Activated CD8-positive, alpha-beta T cell treated with anti-CD3 and anti-CD28 coated beads, Interleukin-2, amount 10 ng/mL, durations not matched to agents 7 days and 5 days (primary cell): ENCODE measurements around the gene PLXND1. TPM values are rescaled to one million over a fixed set of nuclear protein-coding genes. Genes with fewer than 3 reads are reported as not detected.

Source experiments
- ATAC-seq: fragments of 150-1000 bp; cut with Tn5 transposase; one replicate; pipeline ENCODE4 v1.10.0; 2021; ENCODE audit warnings: moderate library complexity
- CTCF ChIA-PET: fragments of 350-600 bp; sonication (Branson Sonifier 250); formaldehyde crosslinking; loops from one replicate; lab custom pipeline; 2021; ENCODE audit warnings: antibody characterized with exemption; lab: Charles Lee
- POLR2A ChIA-PET: fragments of 350-600 bp; sonication (Branson Sonifier 250); formaldehyde crosslinking; loops from one replicate; lab custom pipeline; 2021; ENCODE audit warnings: antibody characterized with exemption; lab: Charles Lee
- DNase-seq: peaks from one replicate; pipeline ENCODE4 v3.0.0-alpha.2; 2020
- H3K27ac Mint-ChIP-seq: one replicate; pipeline ENCODE4 v1.8.0; 2021; ENCODE audit warnings: mild to moderate bottlenecking, mixed read lengths
- H3K27me3 Mint-ChIP-seq: one replicate; pipeline ENCODE4 v1.8.0; 2021; ENCODE audit warnings: low read depth, mixed read lengths
- H3K36me3 Mint-ChIP-seq: one replicate; pipeline ENCODE4 v1.8.0; 2021; ENCODE audit warnings: low read depth, mixed read lengths
- H3K4me1 Mint-ChIP-seq: one replicate; pipeline ENCODE4 v1.8.0; 2021; ENCODE audit warnings: low read depth, mixed read lengths
- H3K4me3 Mint-ChIP-seq: one replicate; pipeline ENCODE4 v1.8.0; 2021; ENCODE audit warnings: mild to moderate bottlenecking, mixed read lengths
- H3K9me3 Mint-ChIP-seq: one replicate; pipeline ENCODE4 v1.8.0; 2022; ENCODE audit warnings: mixed read lengths; ENCODE audit not compliant: insufficient read depth
- total RNA-seq, 2 experiments: library from RNA; stranded (reverse); gene quantifications; one replicate each; pipeline ENCODE4 v1.2.3, GENCODE V29; 2021

PLXND1 gene
- total RNA-seq, 2 experiments from 2014 or later = 3.7 to 4.1 TPM

DNA sequence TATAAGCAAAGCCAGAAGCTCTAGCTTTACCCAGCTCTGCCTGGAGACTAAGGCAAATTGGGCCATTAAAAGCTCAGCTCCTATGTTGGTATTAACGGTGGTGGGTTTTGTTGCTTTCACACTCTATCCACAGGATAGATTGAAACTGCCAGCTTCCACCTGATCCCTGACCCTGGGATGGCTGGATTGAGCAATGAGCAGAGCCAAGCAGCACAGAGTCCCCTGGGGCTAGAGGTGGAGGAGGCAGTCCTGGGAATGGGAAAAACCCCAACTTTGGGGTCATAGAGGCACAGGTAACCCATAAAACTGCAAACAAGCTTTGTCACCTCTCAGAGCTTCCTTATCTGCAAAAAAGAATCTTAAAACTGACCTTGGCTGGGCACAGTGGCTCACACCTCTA lies 71.4 kb downstream of the PLXND1 start:
- ATAC-seq = no peak
- no peak for DNase-seq
- Mint-ChIP-seq H3K4me1 (no peaks in the 10 kb centered on the region), H3K4me3 (no peak overlapping the region), H3K36me3 (no peaks in the 10 kb centered on the region), H3K9me3 (no peaks in the 10 kb centered on the region), H3K27ac (no peak overlapping the region), H3K27me3 (peaks cover 6% of the 10 kb centered on the region)
- ChIA-PET CTCF (interaction anchor here (1.2 kb wide), 1 partner anchor 45 kb away, joined by 4 read pairs; no protein-coding TSS in a partner anchor), POLR2A (no interaction called here)

DNA sequence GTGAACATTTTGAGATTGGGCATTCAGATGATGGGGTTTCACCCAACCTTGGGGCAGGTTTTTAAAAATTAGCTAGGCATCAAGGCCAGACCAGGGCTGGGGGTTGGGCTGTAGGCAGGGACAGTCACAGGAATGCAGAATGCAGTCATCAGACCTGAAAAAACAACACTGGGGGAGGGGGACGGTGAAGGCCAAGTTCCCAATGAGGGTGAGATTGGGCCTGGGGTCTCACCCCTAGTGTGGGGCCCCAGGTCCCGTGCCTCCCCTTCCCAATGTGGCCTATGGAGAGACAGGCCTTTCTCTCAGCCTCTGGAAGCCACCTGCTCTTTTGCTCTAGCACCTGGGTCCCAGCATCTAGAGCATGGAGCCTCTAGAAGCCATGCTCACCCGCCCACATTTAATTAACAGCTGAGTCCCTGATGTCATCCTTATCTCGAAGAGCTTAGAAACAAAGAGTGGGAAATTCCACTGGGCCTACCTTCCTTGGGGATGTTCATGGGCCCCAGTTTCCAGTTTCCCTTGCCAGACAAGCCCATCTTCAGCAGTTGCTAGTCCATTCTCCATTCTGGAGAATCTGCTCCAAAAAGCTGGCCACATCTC lies 71.9 kb downstream of the PLXND1 start:
- POLR2A ChIA-PET = no interaction called here
- CTCF ChIA-PET = interaction anchor here (1.2 kb wide), 1 partner anchor 44 kb away, joined by 4 read pairs; no protein-coding TSS in a partner anchor
- Mint-ChIP-seq H3K36me3 (no peaks in the 10 kb centered on the region), H3K27me3 (peaks cover 6% of the 10 kb centered on the region), H3K9me3 (no peaks in the 10 kb centered on the region), H3K4me3 (no peak overlapping the region), H3K27ac (no peak overlapping the region), H3K4me1 (no peaks in the 10 kb centered on the region)
- ATAC-seq = no peak
- DNase-seq = no peak

DNA sequence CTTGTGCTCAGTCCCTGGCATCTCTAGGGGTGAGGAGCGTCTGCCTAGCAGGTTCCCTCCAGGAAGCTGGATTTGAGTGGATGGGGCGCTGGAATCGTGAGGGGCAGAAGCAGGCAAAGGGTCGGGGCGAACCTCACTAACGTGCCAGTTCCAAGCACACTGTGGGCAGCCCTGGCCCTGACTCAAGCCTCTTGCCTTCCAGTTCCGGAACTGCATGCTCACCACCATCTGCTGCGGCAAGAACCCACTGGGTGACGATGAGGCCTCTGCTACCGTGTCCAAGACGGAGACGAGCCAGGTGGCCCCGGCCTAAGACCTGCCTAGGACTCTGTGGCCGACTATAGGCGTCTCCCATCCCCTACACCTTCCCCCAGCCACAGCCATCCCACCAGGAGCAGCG lies 73.1 kb downstream of the PLXND1 start:
- CTCF ChIA-PET = no interaction called here

DNA sequence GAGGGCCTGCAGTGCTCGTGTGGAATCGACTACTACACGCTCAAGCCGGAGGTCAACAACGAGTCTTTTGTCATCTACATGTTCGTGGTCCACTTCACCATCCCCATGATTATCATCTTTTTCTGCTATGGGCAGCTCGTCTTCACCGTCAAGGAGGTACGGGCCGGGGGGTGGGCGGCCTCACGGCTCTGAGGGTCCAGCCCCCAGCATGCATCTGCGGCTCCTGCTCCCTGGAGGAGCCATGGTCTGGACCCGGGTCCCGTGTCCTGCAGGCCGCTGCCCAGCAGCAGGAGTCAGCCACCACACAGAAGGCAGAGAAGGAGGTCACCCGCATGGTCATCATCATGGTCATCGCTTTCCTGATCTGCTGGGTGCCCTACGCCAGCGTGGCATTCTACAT lies 74.2 kb downstream of the PLXND1 start:
- CTCF ChIA-PET = no interaction called here
- Mint-ChIP-seq H3K9me3 (no peaks in the 10 kb centered on the region), H3K4me3 (no peak overlapping the region), H3K4me1 (no peaks in the 10 kb centered on the region), H3K27ac (no peak overlapping the region), H3K36me3 (no peaks in the 10 kb centered on the region), H3K27me3 (peaks cover 4% of the 10 kb centered on the region)
- ATAC-seq (no peak), DNase-seq (no peak)
- POLR2A ChIA-PET = no interaction called here

More for the DNA sequence above, 73.1 kb downstream of the PLXND1 start:
- Mint-ChIP-seq H3K4me1 (no peaks in the 10 kb centered on the region), H3K9me3 (no peaks in the 10 kb centered on the region), H3K4me3 (no peak overlapping the region), H3K27me3 (peaks cover 6% of the 10 kb centered on the region), H3K27ac (no peak overlapping the region), H3K36me3 (no peaks in the 10 kb centered on the region)
- POLR2A ChIA-PET = no interaction called here
- no peak for DNase-seq
- peak; percentile 36 for ATAC-seq

DNA sequence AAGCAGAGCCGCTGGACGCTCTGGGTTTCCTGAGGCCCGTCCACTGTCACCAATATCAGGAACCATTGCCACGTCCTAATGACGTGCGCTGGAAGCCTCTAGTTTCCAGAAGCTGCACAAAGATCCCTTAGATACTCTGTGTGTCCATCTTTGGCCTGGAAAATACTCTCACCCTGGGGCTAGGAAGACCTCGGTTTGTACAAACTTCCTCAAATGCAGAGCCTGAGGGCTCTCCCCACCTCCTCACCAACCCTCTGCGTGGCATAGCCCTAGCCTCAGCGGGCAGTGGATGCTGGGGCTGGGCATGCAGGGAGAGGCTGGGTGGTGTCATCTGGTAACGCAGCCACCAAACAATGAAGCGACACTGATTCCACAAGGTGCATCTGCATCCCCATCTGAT lies 74.8 kb downstream of the PLXND1 start:
- Mint-ChIP-seq H3K27me3 (no peaks in the 10 kb centered on the region), H3K9me3 (no peaks in the 10 kb centered on the region), H3K36me3 (no peaks in the 10 kb centered on the region), H3K4me1 (no peaks in the 10 kb centered on the region), H3K4me3 (no peak overlapping the region), H3K27ac (no peak overlapping the region)
- ChIA-PET CTCF (no interaction called here), POLR2A (no interaction called here)
- DNase-seq = no peak
- ATAC-seq = no peak

DNA sequence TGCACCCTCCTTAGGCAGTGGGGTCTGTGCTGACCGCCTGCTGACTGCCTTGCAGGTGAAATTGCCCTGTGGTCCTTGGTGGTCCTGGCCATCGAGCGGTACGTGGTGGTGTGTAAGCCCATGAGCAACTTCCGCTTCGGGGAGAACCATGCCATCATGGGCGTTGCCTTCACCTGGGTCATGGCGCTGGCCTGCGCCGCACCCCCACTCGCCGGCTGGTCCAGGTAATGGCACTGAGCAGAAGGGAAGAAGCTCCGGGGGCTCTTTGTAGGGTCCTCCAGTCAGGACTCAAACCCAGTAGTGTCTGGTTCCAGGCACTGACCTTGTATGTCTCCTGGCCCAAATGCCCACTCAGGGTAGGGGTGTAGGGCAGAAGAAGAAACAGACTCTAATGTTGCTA lies 75.7 kb downstream of the PLXND1 start:
- DNase-seq (no peak), ATAC-seq (no peak)
- H3K9me3 Mint-ChIP-seq = no peaks in the 10 kb centered on the region
- no peak overlapping the region for H3K27ac Mint-ChIP-seq
- no peaks in the 10 kb centered on the region for H3K4me1 Mint-ChIP-seq
- ChIA-PET POLR2A (no interaction called here), CTCF (no interaction called here)
- H3K4me3 Mint-ChIP-seq = no peak overlapping the region
- H3K36me3 Mint-ChIP-seq = no peaks in the 10 kb centered on the region
- H3K27me3 Mint-ChIP-seq = no peaks in the 10 kb centered on the region

DNA sequence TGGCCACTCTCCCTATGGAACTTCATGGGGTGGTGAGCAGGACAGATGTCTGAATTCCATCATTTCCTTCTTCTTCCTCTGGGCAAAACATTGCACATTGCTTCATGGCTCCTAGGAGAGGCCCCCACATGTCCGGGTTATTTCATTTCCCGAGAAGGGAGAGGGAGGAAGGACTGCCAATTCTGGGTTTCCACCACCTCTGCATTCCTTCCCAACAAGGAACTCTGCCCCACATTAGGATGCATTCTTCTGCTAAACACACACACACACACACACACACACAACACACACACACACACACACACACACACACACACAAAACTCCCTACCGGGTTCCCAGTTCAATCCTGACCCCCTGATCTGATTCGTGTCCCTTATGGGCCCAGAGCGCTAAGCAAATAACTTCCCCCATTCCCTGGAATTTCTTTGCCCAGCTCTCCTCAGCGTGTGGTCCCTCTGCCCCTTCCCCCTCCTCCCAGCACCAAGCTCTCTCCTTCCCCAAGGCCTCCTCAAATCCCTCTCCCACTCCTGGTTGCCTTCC lies 76.2 kb downstream of the PLXND1 start:
- Mint-ChIP-seq H3K4me3 (no peak overlapping the region), H3K36me3 (no peaks in the 10 kb centered on the region), H3K27ac (no peak overlapping the region), H3K4me1 (no peaks in the 10 kb centered on the region), H3K9me3 (no peaks in the 10 kb centered on the region), H3K27me3 (no peaks in the 10 kb centered on the region)
- POLR2A ChIA-PET = no interaction called here
- CTCF ChIA-PET = no interaction called here
- ATAC-seq = no peak
- no peak for DNase-seq

DNA sequence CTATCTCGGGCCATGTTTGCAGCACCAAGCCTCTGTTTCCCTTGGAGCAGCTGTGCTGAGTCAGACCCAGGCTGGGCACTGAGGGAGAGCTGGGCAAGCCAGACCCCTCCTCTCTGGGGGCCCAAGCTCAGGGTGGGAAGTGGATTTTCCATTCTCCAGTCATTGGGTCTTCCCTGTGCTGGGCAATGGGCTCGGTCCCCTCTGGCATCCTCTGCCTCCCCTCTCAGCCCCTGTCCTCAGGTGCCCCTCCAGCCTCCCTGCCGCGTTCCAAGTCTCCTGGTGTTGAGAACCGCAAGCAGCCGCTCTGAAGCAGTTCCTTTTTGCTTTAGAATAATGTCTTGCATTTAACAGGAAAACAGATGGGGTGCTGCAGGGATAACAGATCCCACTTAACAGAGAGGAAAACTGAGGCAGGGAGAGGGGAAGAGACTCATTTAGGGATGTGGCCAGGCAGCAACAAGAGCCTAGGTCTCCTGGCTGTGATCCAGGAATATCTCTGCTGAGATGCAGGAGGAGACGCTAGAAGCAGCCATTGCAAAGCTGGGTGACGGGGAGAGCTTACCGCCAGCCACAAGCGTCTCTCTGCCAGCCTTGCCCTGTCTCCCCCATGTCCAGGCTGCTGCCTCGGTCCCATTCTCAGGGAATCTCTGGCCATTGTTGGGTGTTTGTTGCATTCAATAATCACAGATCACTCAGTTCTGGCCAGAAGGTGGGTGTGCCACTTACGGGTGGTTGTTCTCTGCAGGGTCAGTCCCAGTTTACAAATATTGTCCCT lies 76.9 kb downstream of the PLXND1 start:
- no peaks in the 10 kb centered on the region for H3K36me3 Mint-ChIP-seq
- no peaks in the 10 kb centered on the region for H3K4me1 Mint-ChIP-seq
- H3K9me3 Mint-ChIP-seq = no peaks in the 10 kb centered on the region
- H3K4me3 Mint-ChIP-seq = no peak overlapping the region
- no peak for DNase-seq
- no peak overlapping the region for H3K27ac Mint-ChIP-seq
- H3K27me3 Mint-ChIP-seq = no peaks in the 10 kb centered on the region
- POLR2A ChIA-PET = no interaction called here
- no peak for ATAC-seq
- CTCF ChIA-PET = no interaction called here

DNA sequence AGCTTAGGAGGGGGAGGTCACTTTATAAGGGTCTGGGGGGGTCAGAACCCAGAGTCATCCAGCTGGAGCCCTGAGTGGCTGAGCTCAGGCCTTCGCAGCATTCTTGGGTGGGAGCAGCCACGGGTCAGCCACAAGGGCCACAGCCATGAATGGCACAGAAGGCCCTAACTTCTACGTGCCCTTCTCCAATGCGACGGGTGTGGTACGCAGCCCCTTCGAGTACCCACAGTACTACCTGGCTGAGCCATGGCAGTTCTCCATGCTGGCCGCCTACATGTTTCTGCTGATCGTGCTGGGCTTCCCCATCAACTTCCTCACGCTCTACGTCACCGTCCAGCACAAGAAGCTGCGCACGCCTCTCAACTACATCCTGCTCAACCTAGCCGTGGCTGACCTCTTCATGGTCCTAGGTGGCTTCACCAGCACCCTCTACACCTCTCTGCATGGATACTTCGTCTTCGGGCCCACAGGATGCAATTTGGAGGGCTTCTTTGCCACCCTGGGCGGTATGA lies 77.8 kb downstream of the PLXND1 start, which contains the start of gene RHO:
RHO (plus strand) TSS at position 51 of the 512 bp plus-strand sequence; CDS start at position 146, 95 bp downstream.
- ChIA-PET CTCF (no interaction called here), POLR2A (no interaction called here)
- Mint-ChIP-seq H3K36me3 (no peaks in the 10 kb centered on the region), H3K4me1 (no peaks in the 10 kb centered on the region), H3K27ac (no peak within 1 kb of the TSS), H3K27me3 (no peaks in the 10 kb centered on the region), H3K4me3 (no peak within 1 kb of the TSS), H3K9me3 (no peaks in the 10 kb centered on the region)
- no peak for ATAC-seq
- DNase-seq = no peak

DNA sequence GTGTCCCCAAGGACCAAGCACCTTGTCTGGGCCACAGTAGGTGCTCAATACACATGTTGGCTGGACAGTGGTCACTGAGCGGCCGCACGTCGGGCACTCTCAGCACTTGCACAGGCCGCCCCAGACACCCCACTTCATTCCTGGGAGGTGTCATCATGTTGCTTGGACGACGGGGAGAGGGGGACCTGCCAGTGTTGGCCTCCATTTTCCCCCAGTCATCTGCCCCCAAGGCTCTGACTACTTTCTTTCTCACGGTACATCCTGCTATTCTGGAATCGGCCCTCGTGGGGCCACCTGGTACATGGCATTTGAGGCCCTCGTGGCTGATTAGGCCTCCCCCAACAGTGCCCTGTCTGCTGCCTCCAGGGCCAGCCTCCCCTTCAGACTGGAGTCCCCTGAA lies 79.2 kb downstream of the PLXND1 start:
- no peaks in the 10 kb centered on the region for H3K36me3 Mint-ChIP-seq
- H3K4me3 Mint-ChIP-seq = no peak overlapping the region
- ChIA-PET POLR2A (no interaction called here), CTCF (no interaction called here)
- ATAC-seq (no peak), DNase-seq (no peak)
- no peaks in the 10 kb centered on the region for H3K27me3 Mint-ChIP-seq
- no peaks in the 10 kb centered on the region for H3K9me3 Mint-ChIP-seq
- H3K27ac Mint-ChIP-seq = no peak overlapping the region
- H3K4me1 Mint-ChIP-seq = no peaks in the 10 kb centered on the region

DNA sequence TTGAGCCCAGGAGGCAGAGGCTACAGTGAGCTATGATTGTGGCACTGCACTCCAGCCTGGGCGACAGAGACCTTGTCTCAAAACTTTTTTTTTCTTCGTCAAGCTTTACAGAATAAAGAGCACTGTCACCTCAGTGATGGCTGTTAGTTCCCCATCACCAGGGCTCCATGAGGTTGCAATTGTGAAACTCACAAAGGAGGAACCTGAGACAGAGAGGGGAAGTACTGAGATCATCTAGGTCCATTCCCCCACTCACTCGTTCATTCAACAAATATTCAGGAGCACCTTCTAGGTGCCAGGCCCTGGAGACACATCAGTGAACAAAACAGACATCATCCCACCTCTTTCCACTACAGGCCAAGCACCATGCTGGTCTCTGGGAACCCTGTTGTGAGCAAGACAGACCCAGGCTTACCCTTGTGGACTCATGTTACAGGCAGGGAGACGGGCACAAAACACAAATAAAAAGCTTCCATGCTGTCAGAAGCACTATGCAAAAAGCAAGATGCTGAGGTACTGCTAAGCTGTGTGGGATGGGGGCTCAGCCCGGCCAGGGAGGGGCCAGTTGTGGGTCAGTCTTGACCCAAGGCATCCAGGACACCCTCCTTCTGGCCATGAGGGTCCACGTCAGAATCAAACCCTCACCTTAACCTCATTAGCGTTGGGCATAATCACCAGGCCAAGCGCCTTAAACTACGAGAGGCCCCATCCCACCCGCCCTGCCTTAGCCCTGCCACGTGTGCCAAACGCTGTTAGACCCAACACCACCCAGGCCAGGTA lies 80.2 kb downstream of the PLXND1 start:
- Mint-ChIP-seq H3K9me3 (no peaks in the 10 kb centered on the region), H3K27me3 (no peaks in the 10 kb centered on the region), H3K27ac (no peak overlapping the region), H3K4me1 (no peaks in the 10 kb centered on the region), H3K36me3 (no peaks in the 10 kb centered on the region), H3K4me3 (no peak overlapping the region)
- ChIA-PET CTCF (no interaction called here), POLR2A (no interaction called here)
- ATAC-seq (no peak), DNase-seq (no peak)
